C4-2B (cell line): Measurements from ENCODE around the gene DBNL.
A peak's percentile ranks its signal among the peaks of the same experiment; 100 is the strongest.

Source experiments
- H3K27ac ChIP-seq: fragments of 450-650 bp; 2 replicates; pipeline ENCODE4 v1.5.1; 2017
- CTCF ChIP-seq: fragments of 450-650 bp; conservative IDR thresholded peaks from 2 replicates; pipeline ENCODE4 v1.5.1; 2017; ENCODE audit warnings: mild to moderate bottlenecking
- ZFX ChIP-seq: fragments of 450-650 bp; IDR thresholded peaks from 2 replicates; pipeline ENCODE4 v1.6.1; 2017

DBNL gene

GRCh38 chr7:44073664-44074348 is 29.3 kb downstream of the DBNL start:
- peak overlapping the region; percentile 43 for H3K27ac ChIP-seq

GRCh38 chr7:44074349-44074695 is 29.8 kb downstream of the DBNL start:
- H3K27ac ChIP-seq, result no peak overlapping the region
- TF ChIP-seq ZFX (no peak), CTCF (no peak)

More at GRCh38 chr7:44073664-44074348, 29.3 kb downstream of the DBNL start:
- TF ChIP-seq CTCF, result no peak
- TF ChIP-seq ZFX, result 0 out of 2 replicates have a peak, but pooled peaks have one; percentile 18

- peak overlapping the region; percentile 8 for H3K27ac ChIP-seq
- TF ChIP-seq CTCF (no peak), ZFX (no peak)
Observed at GRCh38 chr7:44075296-44076075, 31.0 kb downstream of the DBNL start.

GRCh38 chr7:44076101-44076895 is 31.8 kb downstream of the DBNL start:
- TF ChIP-seq ZFX (no peak), CTCF (no peak)
- H3K27ac ChIP-seq, result no peak overlapping the region

GRCh38 chr7:44077061-44077460 is 32.6 kb downstream of the DBNL start:
- no peak for TF ChIP-seq ZFX
- H3K27ac ChIP-seq, result no peak overlapping the region

- no peak for TF ChIP-seq ZFX
- TF ChIP-seq CTCF, result no peak
- no peak overlapping the region for H3K27ac ChIP-seq
Observed at GRCh38 chr7:44077681-44078091, 33.2 kb downstream of the DBNL start.

GRCh38 chr7:44078521-44078920 is 34.0 kb downstream of the DBNL start:
- no peak overlapping the region for H3K27ac ChIP-seq
- no peak for TF ChIP-seq CTCF
- TF ChIP-seq ZFX, result no peak
